Neural cell (in vitro differentiated cells): ENCODE data around the gene NEK4. TPM values are rescaled to one million over a fixed set of nuclear protein-coding genes. Genes with fewer than 3 reads are reported as not detected.

Experiments
- H2AFZ ChIP-seq: fragments of 200-600, 300-800 bp; sonication (generic), shearing (Covaris generic); 2 replicates; pipeline ENCODE4 v1.6.0; 2014; ENCODE audit warnings: low read depth, mild to moderate bottlenecking, antibody characterized with exemption, low read length, moderate library complexity
- H3F3A ChIP-seq: fragments of 200-600 bp; shearing (Covaris generic); 2 replicates; pipeline ENCODE4 v1.6.1; 2016; ENCODE audit warnings: mild to moderate bottlenecking, moderate library complexity, mixed read lengths, antibody characterized with exemption, low read length; ENCODE audit not compliant: insufficient read depth, poor library complexity, severe bottlenecking
- H3K27ac ChIP-seq: fragments of 200-600, 300-800 bp; sonication (generic), shearing (Covaris generic); 2 replicates; pipeline ENCODE4 v1.5.1; 2014; ENCODE audit warnings: mild to moderate bottlenecking, low read length, moderate library complexity
- H3K27me3 ChIP-seq: fragments of 300-800, 200-600 bp; sonication (generic), shearing (Covaris generic); 2 replicates; pipeline ENCODE4 v1.6.0; 2014; ENCODE audit warnings: mild to moderate bottlenecking, low read depth, low read length, moderate library complexity; ENCODE audit not compliant: insufficient read depth
- H3K36me3 ChIP-seq: fragments of 300-800, 200-600 bp; sonication (generic), shearing (Covaris generic); 2 replicates; pipeline ENCODE4 v1.5.1; 2014; ENCODE audit warnings: mild to moderate bottlenecking, antibody characterized with exemption, low read length, moderate library complexity; ENCODE audit not compliant: insufficient read depth
- H3K4me2 ChIP-seq: fragments of 300-800, 200-600 bp; sonication (generic), shearing (Covaris generic); 2 replicates; pipeline ENCODE4 v1.6.0; 2014; ENCODE audit warnings: mild to moderate bottlenecking, low read length
- H3K4me3 ChIP-seq: fragments of 300-800, 200-600 bp; sonication (generic), shearing (Covaris generic); 2 replicates; pipeline ENCODE4 v1.5.1; 2014; ENCODE audit warnings: mild to moderate bottlenecking, low read length, moderate library complexity
- H3K79me2 ChIP-seq: fragments of 200-600 bp; shearing (Covaris generic); replicated peaks from 2 replicates; pipeline ENCODE4 v1.6.0; 2014; ENCODE audit warnings: mild to moderate bottlenecking, low read length, moderate library complexity; ENCODE audit not compliant: insufficient read depth
- H3K9ac ChIP-seq: fragments of 300-800, 200-600 bp; sonication (generic), shearing (Covaris generic); 2 replicates; pipeline ENCODE4 v1.6.1; 2016; ENCODE audit warnings: mild to moderate bottlenecking, low read length, mixed read lengths
- H3K9me2 ChIP-seq: fragments of 200-600 bp; shearing (Covaris generic); 2 replicates; pipeline ENCODE4 v1.6.1; 2016; ENCODE audit warnings: mild to moderate bottlenecking, low read length, mixed read lengths; ENCODE audit not compliant: insufficient read depth
- H3K9me3 ChIP-seq: fragments of 200-600, 300-800 bp; sonication (generic), shearing (Covaris generic); 2 replicates; pipeline ENCODE4 v1.6.1; 2016; ENCODE audit warnings: mild to moderate bottlenecking, mixed run types, low read length, moderate library complexity, mixed read lengths
- H4K20me1 ChIP-seq: fragments of 200-600 bp; shearing (Covaris generic); 2 replicates; pipeline ENCODE4 v1.6.1; 2016; ENCODE audit warnings: mild to moderate bottlenecking, mixed run types; ENCODE audit not compliant: insufficient read depth
- EP300 ChIP-seq: fragments of 450-650 bp; conservative IDR thresholded peaks from 2 replicates; pipeline ENCODE4 v1.6.1; 2014; ENCODE audit warnings: antibody characterized with exemption, mild to moderate bottlenecking, moderate library complexity; ENCODE audit not compliant: poor library complexity, severe bottlenecking
- EZH2 ChIP-seq: fragments of 200-600, 300-800 bp; shearing (Covaris generic), sonication (generic); IDR thresholded peaks from 2 replicates; pipeline ENCODE4 v1.6.1; 2014; ENCODE audit warnings: antibody characterized with exemption, low read length, borderline replicate concordance, mild to moderate bottlenecking; ENCODE audit not compliant: insufficient read depth, poor library complexity, severe bottlenecking
- MXI1 ChIP-seq: fragments of 450-650 bp; conservative IDR thresholded peaks from 2 replicates; pipeline ENCODE4 v1.6.1; 2014; ENCODE audit warnings: antibody characterized with exemption, mild to moderate bottlenecking; ENCODE audit not compliant: poor library complexity, severe bottlenecking
- POLR2AphosphoS5 ChIP-seq: IDR thresholded peaks from 2 replicates; pipeline ENCODE4 v1.6.1; 2012
- RAD21 ChIP-seq: fragments of 450-650 bp; conservative IDR thresholded peaks from 2 replicates; pipeline ENCODE4 v1.6.1; 2014; ENCODE audit warnings: antibody characterized with exemption, mild to moderate bottlenecking, moderate library complexity
- SMC3 ChIP-seq: fragments of 450-650 bp; conservative IDR thresholded peaks from 2 replicates; pipeline ENCODE4 v1.6.1; 2014; ENCODE audit warnings: antibody characterized with exemption, mild to moderate bottlenecking, moderate library complexity; ENCODE audit not compliant: poor library complexity
- TAF1 ChIP-seq: IDR thresholded peaks from 2 replicates; pipeline ENCODE4 v1.6.1; 2012; ENCODE audit warnings: low read depth
- polyA plus RNA-seq: library from polyadenylated mRNA; depleted of rRNA; stranded (reverse); fragments of >200 nt; gene quantifications from 2 replicates; pipeline ENCODE4 v1.2.3, GENCODE V29; 2014
- TF ChIP-seq, protein P1 (sequence below): IDR thresholded peaks from 2 replicates; pipeline ENCODE4 v1.6.1; 2012; ENCODE audit warnings: borderline replicate concordance
- TF ChIP-seq, protein P2 (sequence below): fragments of 450-650 bp; IDR thresholded peaks from 2 replicates; pipeline ENCODE4 v1.5.1; 2014; ENCODE audit warnings: antibody characterized with exemption, mild to moderate bottlenecking, moderate library complexity; ENCODE audit not compliant: poor library complexity, severe bottlenecking

Gene NEK4
- polyA plus RNA-seq, 1 donor from 2014 or later = 45.6 TPM

DNA sequence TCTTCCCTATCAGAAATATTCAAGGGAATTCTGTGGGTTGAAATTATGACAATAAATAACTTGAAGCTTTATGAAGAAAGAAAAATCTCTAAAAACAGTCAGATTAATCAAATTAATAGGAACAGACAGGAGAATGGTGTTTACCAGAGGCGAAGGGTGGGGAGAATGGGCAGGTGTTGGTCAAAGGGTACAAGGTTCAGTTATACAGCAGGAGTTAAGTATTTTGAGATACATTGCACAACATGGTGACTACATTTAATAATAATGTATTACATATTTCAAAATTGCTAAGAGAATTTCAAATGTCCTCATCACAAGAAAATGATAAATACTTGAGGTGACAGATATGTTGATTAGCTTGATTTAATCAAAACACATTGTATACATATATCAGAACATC, 46.2 kb downstream of the NEK4 start:
- TF ChIP-seq, protein P1, sequence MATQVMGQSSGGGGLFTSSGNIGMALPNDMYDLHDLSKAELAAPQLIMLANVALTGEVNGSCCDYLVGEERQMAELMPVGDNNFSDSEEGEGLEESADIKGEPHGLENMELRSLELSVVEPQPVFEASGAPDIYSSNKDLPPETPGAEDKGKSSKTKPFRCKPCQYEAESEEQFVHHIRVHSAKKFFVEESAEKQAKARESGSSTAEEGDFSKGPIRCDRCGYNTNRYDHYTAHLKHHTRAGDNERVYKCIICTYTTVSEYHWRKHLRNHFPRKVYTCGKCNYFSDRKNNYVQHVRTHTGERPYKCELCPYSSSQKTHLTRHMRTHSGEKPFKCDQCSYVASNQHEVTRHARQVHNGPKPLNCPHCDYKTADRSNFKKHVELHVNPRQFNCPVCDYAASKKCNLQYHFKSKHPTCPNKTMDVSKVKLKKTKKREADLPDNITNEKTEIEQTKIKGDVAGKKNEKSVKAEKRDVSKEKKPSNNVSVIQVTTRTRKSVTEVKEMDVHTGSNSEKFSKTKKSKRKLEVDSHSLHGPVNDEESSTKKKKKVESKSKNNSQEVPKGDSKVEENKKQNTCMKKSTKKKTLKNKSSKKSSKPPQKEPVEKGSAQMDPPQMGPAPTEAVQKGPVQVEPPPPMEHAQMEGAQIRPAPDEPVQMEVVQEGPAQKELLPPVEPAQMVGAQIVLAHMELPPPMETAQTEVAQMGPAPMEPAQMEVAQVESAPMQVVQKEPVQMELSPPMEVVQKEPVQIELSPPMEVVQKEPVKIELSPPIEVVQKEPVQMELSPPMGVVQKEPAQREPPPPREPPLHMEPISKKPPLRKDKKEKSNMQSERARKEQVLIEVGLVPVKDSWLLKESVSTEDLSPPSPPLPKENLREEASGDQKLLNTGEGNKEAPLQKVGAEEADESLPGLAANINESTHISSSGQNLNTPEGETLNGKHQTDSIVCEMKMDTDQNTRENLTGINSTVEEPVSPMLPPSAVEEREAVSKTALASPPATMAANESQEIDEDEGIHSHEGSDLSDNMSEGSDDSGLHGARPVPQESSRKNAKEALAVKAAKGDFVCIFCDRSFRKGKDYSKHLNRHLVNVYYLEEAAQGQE = no peak
- TF ChIP-seq SMC3 (no peak), EZH2 (no peak), MXI1 (no peak), TAF1 (no peak), EP300 (no peak), POLR2AphosphoS5 (no peak), RAD21 (no peak)
- TF ChIP-seq, protein P2, sequence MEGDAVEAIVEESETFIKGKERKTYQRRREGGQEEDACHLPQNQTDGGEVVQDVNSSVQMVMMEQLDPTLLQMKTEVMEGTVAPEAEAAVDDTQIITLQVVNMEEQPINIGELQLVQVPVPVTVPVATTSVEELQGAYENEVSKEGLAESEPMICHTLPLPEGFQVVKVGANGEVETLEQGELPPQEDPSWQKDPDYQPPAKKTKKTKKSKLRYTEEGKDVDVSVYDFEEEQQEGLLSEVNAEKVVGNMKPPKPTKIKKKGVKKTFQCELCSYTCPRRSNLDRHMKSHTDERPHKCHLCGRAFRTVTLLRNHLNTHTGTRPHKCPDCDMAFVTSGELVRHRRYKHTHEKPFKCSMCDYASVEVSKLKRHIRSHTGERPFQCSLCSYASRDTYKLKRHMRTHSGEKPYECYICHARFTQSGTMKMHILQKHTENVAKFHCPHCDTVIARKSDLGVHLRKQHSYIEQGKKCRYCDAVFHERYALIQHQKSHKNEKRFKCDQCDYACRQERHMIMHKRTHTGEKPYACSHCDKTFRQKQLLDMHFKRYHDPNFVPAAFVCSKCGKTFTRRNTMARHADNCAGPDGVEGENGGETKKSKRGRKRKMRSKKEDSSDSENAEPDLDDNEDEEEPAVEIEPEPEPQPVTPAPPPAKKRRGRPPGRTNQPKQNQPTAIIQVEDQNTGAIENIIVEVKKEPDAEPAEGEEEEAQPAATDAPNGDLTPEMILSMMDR = no peak
- Histone ChIP-seq H3K9ac (no peak overlapping the region), H3K9me3 (no peaks in the 10 kb centered on the region), H3K36me3 (no peaks in the 10 kb centered on the region), H3K4me2 (no peak overlapping the region), H3K27me3 (no peaks in the 10 kb centered on the region), H3K27ac (no peak overlapping the region), H3K9me2 (no peaks in the 10 kb centered on the region), H3F3A (no peaks in the 10 kb centered on the region), H3K4me3 (no peak overlapping the region), H3K79me2 (no peaks in the 10 kb centered on the region), H4K20me1 (no peaks in the 10 kb centered on the region), H2AFZ (no peak overlapping the region)

DNA sequence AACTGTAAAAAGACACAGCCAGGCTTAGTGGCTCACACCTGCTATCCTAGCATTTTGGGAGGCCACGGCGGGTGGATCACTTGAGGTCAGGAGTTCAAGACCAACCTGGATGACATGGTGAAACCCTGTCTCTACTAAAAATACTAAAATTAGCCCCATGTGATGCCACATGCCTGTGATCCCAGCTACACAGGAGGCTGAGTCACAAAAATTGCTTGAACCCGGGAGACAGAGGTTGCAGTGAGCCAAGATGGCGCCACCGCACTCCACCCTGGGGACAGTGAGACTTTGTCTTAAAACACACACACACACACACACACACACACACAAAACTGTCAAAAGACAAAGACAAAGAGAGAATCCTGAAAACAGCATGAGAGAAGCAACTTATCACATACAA, 46.8 kb downstream of the NEK4 start:
- Histone ChIP-seq H2AFZ (no peak overlapping the region), H4K20me1 (no peaks in the 10 kb centered on the region), H3F3A (no peaks in the 10 kb centered on the region), H3K36me3 (no peaks in the 10 kb centered on the region), H3K27me3 (no peaks in the 10 kb centered on the region), H3K9me3 (no peaks in the 10 kb centered on the region), H3K4me3 (no peak overlapping the region), H3K27ac (no peak overlapping the region), H3K9me2 (no peaks in the 10 kb centered on the region), H3K9ac (no peak overlapping the region), H3K4me2 (no peak overlapping the region), H3K79me2 (no peaks in the 10 kb centered on the region)
- no peak for TF ChIP-seq EZH2
- TF ChIP-seq EP300 = no peak
- TF ChIP-seq, protein P2 = no peak
- TF ChIP-seq SMC3 = no peak
- no peak for TF ChIP-seq TAF1
- TF ChIP-seq RAD21 = no peak
- TF ChIP-seq, protein P1 = no peak
- TF ChIP-seq POLR2AphosphoS5 = no peak
- TF ChIP-seq MXI1 = no peak
